ENCODE measurements around the gene NOC4L.

DNA sequence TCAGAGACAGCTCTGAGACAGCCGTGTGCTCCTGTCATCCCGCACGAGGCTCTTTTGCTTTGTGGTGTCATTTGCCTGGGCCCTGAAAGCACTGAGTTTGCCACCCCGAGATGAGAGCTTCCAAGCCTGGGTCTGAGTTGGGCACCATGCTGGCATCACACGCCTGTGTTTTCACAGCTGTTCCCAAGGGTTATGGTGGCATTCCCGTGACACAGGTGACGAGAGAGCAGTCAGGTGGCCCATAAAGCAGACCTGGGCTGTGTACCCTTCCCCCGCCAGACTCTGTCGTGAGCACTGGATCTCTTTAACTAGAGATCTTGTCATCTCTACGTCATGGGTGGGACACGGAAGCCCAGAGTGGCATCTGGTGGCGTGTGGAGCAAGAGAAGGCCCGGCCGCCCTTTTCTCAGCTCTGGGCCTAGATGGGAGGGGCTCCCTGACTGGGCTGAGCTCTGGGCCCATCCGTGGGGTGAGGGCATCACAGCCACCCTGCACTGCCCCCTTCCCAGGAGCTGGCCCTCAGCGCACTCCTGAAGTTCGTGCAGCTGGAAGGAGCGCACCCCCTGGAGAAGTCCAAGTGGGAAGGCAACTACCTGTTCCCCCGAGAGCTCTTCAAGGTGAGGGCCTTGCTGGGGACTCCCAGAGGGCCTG is 2.6 kb downstream of the NOC4L start:
- TF ChIP-seq, protein P1, sequence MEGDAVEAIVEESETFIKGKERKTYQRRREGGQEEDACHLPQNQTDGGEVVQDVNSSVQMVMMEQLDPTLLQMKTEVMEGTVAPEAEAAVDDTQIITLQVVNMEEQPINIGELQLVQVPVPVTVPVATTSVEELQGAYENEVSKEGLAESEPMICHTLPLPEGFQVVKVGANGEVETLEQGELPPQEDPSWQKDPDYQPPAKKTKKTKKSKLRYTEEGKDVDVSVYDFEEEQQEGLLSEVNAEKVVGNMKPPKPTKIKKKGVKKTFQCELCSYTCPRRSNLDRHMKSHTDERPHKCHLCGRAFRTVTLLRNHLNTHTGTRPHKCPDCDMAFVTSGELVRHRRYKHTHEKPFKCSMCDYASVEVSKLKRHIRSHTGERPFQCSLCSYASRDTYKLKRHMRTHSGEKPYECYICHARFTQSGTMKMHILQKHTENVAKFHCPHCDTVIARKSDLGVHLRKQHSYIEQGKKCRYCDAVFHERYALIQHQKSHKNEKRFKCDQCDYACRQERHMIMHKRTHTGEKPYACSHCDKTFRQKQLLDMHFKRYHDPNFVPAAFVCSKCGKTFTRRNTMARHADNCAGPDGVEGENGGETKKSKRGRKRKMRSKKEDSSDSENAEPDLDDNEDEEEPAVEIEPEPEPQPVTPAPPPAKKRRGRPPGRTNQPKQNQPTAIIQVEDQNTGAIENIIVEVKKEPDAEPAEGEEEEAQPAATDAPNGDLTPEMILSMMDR (IDR thresholded peaks at IDR 0.05), result no peak
- TF ChIP-seq POLR2A (IDR thresholded peaks at IDR 0.05), result no peak

All from body of pancreas (tissue), 4 donors.